NOMO-1 treated with dmso at 0.1 percent for 144 hours (cell line): ENCODE data around the gene OTOA.
"Not testable (repeated sequence)": the region's sequence is repeated elsewhere in the genome, so short reads cannot be mapped to it uniquely, and the experiment has no call there.

Experiments used
- DNase-seq: peaks from one replicate; lab custom pipeline; 2025; ENCODE audit not compliant: unreplicated experiment; lab: John Stamatoyannopoulos, UW

OTOA gene

DNA sequence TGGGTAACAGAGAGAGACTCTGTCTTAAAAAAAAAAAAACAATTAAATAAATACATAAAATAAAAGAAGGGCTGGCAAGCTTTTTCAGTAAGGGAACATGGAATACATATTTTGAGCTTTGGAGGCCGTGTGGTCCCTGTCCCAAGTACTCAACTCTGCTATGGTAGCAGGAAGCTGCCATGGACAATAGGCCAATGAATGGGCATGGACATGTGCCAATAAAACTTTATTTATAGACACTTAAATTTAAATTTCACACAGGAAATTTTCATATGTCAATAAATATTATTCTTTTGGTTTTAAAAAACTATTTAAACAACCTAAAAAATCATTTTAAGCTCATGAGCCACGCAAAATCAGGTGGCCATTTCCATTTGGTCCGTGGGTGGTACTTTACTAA is 3.8 kb downstream of the OTOA start:
- DNase-seq: no peak

DNA sequence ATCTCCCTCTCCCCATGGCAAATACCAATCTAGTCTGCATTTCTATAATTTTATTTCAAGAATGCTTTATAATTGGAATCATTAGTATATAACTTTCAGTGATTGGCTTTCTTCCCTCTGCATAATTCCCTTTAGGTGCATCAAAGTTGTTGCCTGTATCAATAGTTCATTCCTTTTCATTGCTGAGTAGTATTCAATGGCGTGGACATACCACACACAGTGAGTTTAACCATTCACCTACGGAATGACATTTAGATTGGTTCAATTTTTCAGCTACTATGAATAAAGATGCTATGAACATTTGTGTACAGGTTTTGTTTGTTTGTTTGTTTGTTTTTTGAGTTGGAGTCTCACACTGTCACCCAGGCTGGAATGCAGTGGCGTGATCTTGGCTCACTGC is 9.7 kb downstream of the OTOA start:
- no peak for DNase-seq

DNA sequence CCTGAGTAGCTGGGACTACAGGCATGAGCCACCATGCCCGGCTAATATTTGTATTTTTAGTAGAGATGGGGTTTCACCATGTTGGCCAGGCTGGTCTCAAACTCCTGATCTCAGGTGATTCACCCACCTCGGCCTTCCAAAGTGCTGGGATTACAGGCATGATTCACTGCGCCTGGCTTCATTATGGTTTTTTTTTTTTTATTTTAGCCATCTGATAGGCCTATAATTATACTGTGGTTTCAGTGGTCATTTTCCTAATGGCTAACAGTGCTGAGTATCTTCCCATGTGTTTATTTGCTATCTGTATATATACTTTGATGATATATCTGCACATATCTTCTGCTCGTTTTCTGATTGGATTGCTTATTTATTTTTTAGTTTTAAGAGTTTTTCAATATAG is 10.7 kb downstream of the OTOA start:
- DNase-seq: not testable (repeated sequence)

DNA sequence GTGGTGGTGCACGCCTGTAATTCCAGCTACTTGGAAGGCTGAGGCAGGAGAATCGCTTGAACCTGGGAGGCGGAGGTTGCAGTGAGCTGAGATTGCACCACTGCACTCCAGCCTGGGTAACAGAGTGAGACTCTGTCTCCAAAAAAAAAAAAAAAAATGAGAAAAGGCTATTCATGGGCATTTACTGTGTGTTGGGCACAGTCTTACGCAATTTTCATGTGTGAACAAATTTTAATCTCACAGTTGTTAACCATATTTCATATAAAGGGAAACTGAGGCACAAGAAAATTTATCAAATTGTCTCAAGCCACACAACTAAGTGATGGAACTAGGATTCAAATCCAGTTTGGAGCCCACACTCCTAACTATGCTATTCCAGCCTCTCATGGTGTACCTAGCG is 16.9 kb downstream of the OTOA start:
- not testable (repeated sequence) for DNase-seq

DNA sequence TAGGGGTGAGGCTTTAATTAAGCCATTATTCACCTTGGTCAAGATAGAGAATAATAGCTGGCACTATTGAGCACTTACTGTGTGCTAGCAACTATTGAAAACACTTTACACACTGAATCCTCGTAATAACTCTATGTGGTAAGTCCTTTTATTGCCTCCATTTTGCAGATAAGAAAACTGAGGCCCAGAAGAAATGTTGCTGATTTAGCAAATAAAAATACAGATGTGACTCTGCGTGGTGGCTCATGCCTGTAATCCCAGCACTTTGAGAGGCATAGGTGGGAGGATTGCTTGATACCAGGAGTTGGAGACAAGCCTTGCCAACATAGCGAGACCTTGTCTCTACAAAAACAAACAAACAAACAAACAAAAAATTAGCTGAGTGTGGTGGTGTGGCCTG is 19.4 kb downstream of the OTOA start:
- DNase-seq: no peak

DNA sequence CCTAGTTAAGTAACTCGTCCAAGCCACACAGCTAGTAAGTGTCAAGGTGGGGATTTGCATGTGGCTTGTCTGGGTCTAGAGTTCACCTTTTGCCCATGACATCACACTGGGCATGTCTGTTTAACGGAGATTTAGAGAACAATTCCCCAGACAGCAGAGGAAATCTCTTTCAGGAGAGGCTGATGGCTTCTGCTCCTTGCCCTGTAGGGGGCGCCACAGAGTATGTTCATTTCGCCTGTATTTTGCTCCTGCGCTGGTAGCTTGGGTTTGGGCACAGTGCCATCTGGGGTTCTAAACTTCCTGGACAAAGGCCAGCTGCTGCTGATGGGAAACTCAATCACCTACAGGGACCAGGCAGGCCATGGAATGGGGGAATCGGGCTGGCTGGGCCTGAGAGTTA is 20.4 kb downstream of the OTOA start:
- no peak for DNase-seq

DNA sequence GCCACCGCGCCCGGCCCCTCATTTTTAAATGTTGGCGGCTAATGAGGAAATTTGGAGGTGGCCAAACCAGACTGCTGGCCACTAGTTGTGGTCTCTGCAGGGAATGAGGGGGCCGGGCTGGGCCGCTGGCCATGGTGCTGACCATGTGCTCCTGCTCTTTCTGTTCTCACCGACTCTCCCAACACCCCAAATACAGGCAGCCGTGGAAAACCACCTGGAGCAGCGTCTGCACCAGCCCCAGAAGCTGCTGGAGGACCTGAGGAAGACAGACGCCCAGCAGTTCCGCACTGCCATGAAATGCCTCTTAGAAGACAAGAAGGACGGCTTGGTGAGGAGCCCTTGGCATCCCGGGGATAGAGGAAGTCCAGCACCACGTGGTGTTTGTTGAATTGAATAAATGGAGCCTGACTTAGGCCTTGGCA is 21.3 kb downstream of the OTOA start:
- no peak for DNase-seq

DNA sequence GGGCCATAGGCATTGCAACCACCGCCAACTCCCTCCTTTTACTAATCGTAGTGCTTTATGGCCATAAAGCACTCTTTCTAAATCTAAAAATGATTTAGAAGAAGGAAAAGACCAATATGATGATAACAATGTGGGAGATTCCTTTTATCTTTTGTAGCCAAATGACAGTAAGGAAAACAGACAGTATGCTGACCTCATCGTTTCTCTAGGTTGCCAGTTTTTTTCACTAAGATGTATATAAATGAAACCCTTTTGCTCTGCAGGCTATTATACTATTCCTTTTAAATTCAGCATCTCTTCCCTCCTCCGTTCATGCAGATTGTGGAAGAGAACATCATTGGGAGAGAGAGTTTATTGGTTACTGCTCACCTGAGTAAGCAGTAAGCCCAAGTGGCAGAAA is 25.3 kb downstream of the OTOA start:
- no peak for DNase-seq

DNA sequence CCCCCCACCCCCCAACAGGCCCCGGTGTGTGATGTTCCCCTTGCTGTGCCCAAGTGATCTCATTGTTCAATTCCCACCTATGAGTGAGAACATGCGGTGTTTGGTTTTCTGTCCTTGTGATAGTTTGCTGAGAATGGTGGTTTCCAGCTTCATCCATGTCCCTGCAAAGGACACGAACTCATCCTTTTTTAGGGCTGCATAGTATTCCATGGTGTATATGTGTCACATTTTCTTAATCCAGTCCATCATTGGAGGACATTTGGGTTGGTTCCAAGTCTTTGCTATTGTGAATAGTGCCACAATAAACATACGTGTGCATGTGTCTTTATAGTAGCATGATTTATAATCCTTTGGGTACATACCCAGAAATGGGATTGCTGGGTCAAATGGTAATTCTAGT is 27.2 kb downstream of the OTOA start:
- DNase-seq: not testable (repeated sequence)

DNA sequence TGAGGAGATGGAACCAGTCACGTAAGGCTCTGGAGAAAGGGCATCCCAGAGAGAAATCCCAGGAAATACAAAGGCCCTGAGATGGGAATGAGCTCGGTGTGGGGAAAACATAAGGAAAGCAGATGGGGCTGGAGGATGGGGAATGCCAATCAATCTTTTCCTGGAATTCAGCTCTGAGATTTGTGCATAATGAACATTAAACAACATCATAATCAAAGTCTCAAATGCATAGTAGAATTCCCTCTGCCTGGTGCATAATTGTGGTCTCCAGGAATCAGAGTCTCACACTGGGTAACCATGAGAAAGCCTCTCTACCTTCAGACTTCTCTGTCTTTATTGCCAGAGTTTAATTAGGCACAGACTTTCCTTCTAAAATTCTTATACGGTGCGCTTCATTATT is 30.8 kb downstream of the OTOA start:
- no peak for DNase-seq

DNA sequence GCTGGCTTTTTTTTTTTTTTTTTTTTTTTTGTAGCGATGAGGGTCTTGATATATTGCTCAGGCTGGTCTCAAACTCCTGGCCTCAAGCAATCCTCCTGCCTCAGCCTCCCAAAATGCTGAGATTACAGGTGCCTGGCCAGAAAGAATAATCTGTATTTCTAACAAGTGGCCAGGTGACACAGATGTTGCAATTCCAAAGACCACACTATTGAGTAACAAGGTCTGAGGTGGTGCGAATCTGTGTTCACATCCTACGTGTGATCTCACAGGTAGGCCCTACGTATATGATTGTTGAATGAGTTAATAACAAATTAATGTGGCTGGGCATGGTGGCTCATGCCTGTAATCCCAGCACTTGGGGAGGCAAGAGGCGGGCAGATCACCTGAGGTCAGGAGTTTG is 33.3 kb downstream of the OTOA start:
- DNase-seq: no peak

DNA sequence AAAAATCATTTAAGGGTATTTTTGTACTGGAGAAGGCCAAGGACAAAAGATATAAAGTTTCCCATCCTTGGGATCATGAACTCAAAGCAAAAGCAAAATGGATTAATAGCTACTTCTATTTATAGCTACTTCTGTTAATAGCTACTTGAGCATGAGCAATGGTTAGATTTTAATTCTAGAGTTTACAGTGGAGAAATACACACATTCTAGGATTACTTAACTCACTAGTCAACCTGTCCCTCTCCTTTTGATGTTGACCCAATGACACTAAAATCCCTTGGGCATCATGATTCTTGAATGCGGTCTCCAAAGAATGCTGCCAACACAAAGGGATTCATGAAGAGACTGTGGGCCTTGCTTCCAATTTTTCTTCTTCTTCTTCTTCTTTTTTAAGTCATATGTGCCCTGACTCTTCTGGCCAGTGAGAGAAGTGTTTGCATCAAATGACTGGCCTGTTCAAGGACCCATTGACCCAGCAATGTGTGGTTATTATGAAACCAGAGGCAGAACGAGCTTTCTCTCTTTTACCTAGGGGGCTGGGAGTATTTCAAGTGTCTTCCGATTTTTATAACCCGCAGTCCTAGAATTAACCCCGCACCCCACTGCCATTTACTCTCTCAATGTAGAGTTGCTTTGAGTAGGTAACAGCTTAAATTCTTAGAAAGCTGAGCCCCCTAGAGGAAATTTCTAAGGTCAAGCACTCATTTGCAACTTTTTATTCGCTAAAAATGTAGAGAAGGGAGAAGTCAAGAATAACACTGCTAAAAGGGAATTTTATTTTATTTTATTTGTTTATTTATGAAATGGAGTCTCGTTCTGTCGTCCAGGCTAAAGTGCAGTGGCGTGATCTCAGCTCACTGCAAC is 34.6 kb downstream of the OTOA start:
- DNase-seq: peak; percentile 52

DNA sequence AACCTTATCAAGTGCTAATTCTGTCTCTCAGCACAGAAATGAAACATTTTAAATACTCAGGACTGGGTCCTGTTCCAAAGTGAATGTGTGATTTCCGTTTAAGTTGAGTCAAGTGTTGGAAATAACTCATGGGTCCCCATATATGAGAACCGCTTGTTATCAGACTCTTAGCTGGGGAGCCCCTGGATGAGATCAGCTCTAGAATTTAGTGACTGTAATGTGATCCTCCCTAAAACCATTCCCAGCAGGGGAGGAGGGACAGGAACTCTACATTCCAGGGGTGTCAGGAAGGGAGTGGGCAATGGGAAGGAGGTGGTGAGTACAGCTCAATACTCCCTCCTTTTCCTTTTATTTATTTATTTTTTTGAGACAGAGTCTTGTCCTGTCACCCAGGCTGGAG is 37.5 kb downstream of the OTOA start:
- DNase-seq: no peak

DNA sequence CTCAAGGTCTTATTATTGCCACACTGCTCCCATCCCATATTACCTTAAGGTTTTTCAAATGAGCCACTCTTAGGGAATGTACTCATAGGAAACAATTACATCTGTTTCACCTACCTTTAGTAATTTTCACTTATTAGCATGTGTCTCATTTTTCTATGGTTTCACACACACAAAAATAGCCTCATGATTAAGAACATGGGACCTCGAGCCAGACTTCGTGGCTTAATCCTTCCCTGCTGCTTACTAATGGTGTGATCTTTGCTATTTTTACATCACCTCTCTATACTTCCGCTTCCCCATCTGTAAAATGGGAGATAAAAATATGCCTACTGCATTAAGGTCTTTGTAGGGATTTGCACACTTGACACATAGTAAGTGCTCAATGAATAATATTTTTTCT is 38.5 kb downstream of the OTOA start:
- no peak for DNase-seq

DNA sequence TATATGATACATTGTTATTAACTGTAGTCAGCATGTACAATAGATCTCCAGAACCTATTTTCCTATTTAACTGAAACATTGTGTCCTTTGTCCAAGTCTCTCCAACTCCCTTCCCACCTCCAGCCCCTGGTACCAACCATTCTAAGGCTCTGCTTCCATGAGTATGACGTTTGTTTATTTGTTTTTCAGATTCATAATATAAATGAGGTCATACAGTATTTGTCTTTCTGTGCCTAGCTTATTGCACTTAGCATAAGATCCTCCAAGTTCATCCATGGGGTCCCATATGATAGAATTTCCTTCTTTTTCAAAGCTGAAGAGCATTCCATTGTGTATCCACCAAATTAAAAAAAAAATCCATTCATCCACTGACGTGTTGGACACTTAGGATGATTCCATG is 39.4 kb downstream of the OTOA start:
- no peak for DNase-seq

DNA sequence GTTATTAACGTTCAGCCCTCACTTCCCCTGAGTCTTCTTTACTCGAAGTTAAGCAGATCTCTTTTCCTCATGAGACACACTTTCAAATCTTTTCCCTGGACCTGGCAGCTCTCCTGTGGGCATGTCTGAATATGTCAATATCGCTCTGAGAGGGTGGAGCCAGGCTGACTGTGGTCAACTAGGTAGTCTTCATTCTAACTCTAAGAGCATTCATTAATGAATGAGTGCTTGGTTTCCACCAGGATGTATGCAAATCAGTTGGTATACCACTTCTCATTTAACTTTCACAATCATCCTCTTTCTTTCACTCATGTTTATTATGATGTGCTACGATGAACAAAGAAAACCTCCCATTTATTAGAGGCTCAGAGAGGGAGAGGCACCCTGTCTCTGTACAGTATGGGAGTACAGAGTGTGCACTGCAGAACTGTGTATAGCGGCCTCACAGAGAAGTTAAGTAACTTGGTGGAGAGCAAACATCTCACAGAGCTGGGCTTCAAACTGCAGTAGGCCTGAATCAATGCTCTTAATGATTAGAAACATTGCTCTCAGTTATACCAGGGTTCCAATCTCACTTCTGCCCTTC is 39.9 kb downstream of the OTOA start:
- no peak for DNase-seq

DNA sequence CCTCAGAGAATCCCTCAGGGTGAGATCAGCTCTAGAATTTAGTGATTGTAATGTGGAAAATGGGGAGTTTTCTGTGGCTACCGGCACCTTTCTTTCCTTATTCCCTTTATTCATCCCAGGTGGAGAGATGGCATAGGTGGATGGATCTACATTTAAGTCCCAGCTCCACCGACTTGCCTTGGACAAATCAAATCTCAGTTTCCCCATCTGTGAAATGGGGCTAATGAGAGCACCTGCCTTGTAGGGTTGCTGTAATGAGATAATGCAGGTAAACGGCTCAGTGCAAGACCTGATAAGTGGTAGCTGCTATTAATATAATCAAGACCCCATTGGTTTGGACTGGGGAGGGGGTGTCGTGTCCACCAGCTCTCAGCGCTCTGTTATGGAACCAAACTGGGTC is 40.5 kb downstream of the OTOA start:
- DNase-seq: no peak

DNA sequence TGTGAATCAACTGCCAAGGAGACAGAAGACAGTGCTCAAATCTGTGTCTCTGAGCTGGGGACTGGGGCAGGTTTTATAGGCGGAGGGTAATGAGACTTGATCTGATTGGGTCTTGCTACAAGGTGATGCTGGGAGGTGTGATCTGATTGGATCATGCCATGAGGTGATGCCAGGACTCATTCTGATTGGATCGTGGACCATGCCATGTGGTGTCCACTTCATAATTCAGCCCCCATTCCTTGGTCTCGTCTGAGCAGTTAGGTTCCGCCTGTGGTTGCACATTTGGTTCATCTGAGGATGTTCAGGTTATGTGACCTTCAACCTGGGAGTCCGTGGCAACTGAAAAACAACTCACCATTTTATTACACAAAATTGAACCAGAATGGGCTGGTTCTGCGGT is 41.0 kb downstream of the OTOA start:
- no peak for DNase-seq

DNA sequence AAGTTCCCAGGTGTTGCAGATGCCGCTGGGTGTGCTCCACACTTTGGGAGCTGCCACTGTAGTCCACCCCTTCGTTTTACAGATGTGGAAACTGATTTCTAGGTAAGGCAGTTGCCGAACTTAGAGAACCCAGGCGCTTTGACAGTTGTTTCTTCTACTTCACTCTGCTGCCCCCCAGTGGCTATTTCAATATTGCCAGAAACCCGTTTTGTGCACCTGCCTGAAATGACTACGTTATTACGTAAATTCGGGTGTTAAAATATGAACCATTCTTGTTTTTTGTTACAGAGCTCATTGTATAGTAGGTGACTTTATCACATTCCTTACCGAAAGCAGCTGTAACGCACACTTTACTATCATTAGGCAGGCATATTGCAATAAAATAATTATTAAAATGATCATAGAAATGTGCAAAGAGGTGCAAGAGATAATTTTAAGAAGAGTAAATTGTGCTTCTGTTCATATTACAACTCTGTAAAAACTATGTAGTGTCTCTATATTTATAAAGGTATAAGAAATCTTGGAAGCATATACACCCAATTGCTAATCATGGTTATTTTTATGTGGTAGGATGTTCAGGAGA is 44.9 kb downstream of the OTOA start:
- DNase-seq: peak; percentile 75

DNA sequence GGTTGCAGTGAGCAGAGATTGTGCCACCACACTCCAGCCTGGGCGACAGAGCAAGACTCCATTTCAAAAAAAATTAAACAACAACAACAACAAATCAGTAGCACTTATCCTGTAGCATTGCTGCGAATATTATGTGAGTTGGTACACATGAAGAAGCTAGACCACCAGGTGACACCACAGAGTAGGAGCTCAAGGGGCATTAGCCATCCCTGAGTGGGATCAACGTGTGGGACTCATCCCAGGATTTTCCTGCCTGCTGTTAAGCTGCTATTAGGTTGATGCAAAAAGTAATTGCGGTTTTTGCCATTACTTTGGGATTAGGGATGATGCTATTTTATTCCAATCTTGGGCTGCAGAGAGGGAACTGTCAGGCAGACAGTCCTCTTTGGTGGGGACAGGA is 47.2 kb downstream of the OTOA start:
- no peak for DNase-seq

DNA sequence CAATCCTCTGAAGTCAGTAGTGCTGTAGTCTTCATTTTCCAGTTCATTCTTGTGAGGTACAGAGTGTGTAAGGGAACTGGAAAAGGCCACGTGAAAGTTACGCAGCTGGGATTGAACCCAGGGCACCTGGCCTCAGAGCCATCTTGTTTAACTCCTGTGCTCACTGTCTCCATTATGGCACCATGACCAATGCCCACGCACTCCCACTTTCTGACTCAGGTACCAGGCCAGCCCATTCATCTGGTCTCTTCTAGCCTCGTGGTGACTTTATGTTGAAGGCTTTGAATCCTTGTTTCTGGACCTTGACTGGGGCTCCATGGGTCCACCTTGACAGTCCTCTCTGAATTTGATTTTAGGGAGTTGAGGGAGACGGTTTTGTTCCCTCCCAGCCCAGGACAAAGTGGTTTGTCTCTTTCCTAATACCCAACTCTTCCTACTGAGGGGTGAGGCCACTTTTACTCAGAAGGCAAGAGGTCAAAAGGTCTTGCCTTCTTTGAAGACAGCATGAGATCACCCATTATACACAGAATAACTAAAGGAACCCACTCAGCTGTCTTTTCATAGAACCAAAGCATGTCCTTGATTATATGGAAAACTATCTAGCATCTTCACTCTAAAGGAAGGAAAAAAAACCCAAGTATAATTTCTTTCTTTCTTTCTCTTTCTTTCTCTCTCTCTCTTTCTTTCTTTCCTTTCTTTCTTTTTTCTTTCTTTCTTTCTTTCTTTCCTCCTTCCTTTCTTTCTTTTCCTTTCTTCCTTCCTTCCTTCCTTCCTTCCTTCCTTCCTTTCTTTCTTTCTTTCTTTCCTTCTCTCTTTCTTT is 50.0 kb downstream of the OTOA start:
- no peak for DNase-seq

DNA sequence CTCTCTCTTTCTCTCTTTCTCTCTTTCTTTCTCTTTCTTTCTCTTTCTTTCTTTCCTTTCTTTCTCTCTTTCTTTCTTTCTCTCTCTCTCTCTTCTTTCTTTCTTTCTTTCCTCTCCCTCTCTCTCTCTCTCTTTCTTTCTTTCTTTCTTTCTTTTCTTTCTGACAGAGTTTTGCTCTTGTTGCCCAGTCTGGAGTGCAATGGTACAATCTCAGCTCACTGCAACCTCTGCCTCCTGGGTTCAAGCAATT is 50.5 kb downstream of the OTOA start:
- DNase-seq: not testable (repeated sequence)
